Loucy (cell line): ENCODE measurements around the gene NCKAP5.

Experiments
- CTCF ChIP-seq: fragments of 200-600 bp; sonication (generic); conservative IDR thresholded peaks from 2 replicates; pipeline ENCODE4 v1.5.1; 2014; ENCODE audit warnings: mild to moderate bottlenecking, antibody characterized with exemption, low read length
- EZH2phosphoT487 ChIP-seq: fragments of 200-600 bp; IDR thresholded peaks from 2 replicates; pipeline ENCODE4 v1.6.1; 2018; ENCODE audit warnings: antibody characterized with exemption, mild to moderate bottlenecking, moderate library complexity, borderline replicate concordance

GRCh38 chr2:132691556-132691955 is 876.7 kb downstream of the NCKAP5 start:
- TF ChIP-seq CTCF (no peak), EZH2phosphoT487 (no peak)
